SIG-M5 treated with dmso at 0.1 percent for 504 hours (cell line): ENCODE results near the gene CTCF.

Experiments
- DNase-seq: peaks from one replicate; lab custom pipeline; 2025; ENCODE audit not compliant: unreplicated experiment; lab: John Stamatoyannopoulos, UW

Gene CTCF

GRCh38 chr16:67547423-67548264, 14.7 kb upstream of the CTCF start:
- no peak for DNase-seq

GRCh38 chr16:67548265-67549126, 13.8 kb upstream of the CTCF start:
- DNase-seq, result no peak

DNA sequence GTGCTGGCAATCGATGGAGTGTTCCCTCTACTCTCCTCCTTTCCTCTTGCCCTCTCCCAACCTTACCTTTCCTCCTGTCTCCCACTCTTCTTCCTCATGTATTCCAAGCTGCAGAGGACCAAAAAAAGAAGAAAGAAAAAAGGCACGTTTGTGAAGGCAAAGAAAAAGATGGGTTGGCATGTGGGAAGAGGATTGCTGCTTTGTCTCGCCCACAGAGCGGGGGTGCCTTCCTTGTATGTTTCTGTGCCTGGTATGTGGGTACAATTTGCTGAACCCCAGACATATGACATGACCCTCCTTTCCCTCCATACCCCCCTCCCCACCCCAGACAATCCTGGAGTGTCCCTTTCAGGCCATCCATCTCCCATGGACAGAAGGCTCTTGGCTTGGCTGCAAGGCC, 13.1 kb upstream of the CTCF start:
- DNase-seq, result no peak

- DNase-seq, result no peak
Measured at GRCh38 chr16:67549936-67550335, 12.4 kb upstream of the CTCF start.

DNA sequence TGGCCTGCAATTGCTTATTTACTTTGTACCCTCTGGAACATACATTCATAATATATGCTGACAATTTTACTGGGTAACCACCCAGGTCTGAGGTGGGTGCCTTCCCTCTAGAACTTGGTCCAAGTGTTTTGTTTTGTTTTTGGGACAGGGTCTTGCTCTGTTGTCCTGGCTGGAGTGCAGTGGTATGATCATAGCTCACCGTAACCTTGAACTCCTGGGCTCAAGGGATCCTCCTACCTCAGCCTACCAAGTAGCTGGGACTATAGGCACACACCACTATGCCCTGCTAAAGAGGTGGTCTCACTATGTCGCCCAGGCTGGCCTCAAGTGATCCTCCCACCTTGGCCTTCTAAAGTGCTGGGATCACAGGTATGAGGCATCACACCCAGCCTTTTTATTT, 11.2 kb upstream of the CTCF start:
- no peak for DNase-seq

GRCh38 chr16:67551972-67552371, 10.4 kb upstream of the CTCF start:
- no peak for DNase-seq

- no peak for DNase-seq
Measured at GRCh38 chr16:67552476-67552875, 9.8 kb upstream of the CTCF start.

- DNase-seq, result peak; percentile 47
Measured at GRCh38 chr16:67555795-67556212, 6.5 kb upstream of the CTCF start.

DNA sequence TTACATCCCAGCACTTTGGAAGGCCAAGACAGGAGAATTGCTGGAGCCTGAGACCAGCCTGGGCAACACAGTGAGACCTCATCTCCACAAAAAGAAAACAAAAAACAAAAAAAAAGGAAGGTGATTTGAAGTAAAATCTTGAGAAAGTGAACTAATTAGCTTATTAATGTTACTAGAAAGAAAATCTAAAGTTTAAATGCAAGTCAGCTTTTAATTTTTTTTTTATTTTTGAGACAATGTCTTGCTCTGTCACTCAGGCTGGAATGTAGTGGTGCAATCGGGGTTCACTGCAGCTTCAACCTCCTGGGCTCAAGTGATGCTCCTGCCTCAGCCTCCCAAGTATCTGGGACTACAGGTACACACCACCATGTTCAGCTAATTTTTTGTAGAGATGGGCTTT, 3.5 kb upstream of the CTCF start:
- no peak for DNase-seq

- DNase-seq, result no peak
Measured at GRCh38 chr16:67560827-67561342, 1.4 kb upstream of the CTCF start.

- no peak for DNase-seq
Measured at GRCh38 chr16:67561501-67561823, 864 bp upstream of the CTCF start.

DNA sequence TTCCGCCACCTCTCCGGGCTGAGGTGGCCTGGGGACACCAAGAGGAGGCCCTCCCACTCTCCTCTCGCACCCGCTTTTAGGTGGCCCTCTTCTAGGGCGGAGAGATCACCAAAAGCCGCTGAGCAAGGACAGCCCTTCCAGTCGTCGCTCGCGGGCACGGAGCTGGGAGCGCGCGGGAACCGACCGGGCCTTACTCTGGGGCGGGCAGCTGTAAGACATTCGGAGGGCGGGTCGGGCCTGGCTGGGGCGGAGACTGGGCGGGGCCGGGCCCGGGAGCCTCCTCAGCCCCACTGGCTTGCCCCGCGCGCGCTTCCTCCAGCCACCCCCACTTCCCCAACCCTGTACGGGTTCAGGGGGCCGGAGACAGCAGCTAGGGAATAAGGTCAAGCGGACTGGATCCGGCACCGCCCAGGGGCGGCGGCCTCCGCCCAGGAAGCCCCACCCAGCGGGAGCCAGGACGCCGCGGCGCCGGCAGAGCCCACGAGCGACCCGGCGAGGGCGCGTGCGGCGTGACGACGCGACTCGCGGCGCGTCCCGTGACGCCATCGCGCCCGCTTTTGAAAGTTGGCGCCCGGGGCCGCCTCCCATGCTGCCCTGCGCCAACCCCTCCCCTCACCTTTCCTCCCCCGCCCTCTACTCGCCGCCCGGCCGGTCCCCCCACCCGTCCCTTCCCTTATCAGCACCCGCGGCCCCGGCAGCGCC, 351 bp upstream of the CTCF start:
- DNase-seq, result peak; percentile 98

DNA sequence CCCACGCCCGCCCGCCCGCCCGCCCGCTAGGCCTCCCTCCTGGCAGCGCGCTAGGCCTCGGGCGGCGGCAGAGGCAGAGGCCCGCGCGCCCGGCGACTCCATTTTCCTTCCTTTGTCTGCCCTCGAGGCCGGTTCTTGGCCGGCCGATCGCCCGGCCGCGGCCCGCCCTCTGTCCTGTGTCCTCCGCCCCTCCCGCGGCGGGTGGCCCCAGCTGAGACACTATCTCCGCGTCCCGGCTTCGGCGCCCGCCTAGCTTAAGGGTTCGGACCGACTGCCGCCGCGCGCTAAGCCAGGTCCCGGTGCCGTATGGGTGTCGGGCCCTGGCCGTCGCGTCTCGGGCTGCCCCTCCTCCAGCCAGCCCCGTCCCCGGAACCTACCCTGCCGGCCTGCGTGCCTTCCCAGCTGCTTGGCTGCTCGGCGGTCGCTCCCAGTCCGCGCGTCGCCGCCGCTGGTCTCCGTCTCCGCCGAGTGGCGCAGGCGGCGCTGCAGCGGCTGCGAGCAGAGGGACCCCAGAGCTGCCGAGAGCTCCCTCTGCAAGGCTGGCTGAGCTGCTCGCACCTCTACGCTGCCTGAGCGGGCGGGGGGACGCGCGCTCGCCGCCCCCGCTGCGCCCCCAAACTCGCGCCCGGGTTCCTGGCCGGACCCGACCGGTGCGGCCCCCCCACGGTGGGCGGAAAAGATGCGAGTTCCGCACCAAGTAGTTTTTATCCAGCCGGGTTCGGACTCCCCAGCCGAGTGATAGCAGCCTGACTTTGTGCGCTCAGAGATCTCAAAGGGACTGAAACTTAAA, 787 bp downstream of the CTCF start:
- peak; percentile 32 for DNase-seq

DNA sequence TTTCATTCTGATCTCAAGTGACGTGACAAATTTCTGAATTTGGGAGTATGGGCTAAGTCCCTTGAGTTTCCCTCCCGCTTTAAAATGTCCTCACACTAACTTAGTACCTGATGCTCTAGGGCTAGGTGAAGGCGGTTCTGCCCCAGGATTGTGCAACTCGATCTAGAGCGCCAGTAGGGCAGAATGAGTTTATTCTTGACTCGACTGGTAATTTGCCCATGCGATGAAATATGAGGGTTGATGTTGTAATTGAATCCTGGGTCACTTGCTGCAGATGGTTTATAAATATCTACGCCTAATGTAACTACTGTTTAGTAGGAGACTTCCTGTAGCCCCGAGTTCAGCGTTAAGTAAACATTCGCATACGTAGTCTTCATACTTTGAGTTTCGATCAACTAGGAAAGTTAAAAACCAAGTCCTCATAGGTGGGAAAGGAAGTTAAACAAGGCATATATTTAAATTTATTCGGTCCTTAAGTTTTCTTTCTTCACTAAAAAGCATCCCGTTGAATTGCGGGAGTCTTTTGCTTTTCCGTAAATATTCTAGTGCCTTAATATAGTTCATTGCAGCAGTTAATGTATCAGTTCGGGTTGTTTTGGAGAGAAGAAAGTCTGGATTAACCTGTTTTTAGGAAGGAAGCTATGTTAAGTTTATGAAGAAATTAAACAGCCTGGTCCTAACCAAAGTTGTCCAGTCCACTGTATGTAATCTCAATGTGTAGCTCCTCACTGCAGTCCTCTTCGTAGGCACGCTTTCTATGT, 1.6 kb downstream of the CTCF start:
- DNase-seq, result peak; percentile 95

DNA sequence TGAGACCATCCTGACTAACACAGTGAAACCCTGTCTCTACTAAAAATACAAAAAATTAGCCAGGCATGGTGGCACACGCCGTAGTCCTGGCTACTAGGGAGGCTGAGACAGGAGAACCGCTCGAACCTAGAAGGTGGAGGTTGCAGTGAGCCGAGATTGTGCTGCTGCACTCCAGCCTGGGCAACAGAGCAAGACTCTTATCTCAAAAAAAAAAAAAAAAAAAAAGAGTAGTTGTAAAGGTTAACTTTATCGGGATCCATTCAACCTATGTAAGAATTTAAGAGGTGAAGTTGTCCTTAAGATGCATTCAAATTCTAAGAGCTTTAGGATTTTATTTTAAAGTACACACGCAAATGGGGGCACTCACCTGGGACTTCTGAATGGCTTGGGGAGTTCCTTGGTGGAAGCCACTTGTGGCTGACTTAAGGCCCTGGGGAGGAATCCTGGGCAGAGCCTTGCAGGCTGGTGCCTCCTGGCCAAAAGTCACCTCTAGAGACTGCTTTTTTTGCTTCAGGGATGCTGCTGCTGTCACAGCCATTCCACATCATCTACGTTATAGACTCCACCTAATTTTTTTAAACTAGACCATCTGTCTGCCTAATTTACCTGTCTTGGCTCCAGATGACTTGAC, 3.3 kb downstream of the CTCF start:
- DNase-seq, result no peak

DNA sequence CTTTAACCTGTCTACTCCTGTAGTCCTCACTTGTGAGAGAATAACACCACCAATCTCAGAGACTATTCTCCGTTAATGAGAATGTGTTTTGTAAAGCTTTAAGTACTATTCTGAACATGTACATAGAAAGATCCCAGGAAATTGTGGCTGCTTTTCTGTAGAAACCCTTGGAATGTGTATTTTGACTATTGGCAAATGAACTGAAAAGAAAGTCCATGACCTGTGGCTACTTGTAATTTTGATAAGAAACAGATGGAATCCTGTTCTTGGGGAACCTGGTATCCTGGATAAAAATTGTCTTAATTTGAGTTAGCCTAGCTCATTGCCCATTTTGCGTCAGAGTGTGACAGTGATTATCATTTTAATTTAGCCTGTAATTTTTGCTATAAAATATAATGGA, 9.1 kb downstream of the CTCF start:
- DNase-seq, result no peak

- DNase-seq, result no peak
Measured at GRCh38 chr16:67571981-67572431, 9.7 kb downstream of the CTCF start.

GRCh38 chr16:67579686-67580085, 17.4 kb downstream of the CTCF start:
- no peak for DNase-seq

DNA sequence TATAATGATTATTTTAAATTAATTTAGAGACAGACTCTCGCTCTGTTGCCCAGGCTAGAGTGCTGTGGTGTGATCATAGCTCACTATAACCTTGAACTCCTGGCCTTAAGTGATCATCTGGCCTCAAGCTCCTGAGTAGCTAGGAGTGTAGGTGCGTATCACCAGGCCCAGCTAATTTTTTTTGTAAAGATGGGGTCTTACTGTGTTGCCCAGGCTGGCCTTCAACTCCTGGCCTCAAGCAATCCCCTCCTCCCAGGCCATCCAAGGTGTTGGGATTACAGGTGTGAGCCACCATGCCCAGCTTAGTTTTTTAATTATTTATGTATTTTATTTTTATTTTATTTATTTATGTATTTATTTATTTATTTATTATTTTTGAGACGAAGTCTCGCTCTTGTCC, 17.9 kb downstream of the CTCF start:
- no peak for DNase-seq
